NCI-H146 treated with DMSO at 0.1 percent for 48 hours (cell line): ENCODE results near the gene RPS6KA4.

Source experiments
- DNase-seq: peaks from one replicate; lab custom pipeline; 2025; ENCODE audit not compliant: unreplicated experiment; lab: John Stamatoyannopoulos, UW

Gene RPS6KA4

DNA sequence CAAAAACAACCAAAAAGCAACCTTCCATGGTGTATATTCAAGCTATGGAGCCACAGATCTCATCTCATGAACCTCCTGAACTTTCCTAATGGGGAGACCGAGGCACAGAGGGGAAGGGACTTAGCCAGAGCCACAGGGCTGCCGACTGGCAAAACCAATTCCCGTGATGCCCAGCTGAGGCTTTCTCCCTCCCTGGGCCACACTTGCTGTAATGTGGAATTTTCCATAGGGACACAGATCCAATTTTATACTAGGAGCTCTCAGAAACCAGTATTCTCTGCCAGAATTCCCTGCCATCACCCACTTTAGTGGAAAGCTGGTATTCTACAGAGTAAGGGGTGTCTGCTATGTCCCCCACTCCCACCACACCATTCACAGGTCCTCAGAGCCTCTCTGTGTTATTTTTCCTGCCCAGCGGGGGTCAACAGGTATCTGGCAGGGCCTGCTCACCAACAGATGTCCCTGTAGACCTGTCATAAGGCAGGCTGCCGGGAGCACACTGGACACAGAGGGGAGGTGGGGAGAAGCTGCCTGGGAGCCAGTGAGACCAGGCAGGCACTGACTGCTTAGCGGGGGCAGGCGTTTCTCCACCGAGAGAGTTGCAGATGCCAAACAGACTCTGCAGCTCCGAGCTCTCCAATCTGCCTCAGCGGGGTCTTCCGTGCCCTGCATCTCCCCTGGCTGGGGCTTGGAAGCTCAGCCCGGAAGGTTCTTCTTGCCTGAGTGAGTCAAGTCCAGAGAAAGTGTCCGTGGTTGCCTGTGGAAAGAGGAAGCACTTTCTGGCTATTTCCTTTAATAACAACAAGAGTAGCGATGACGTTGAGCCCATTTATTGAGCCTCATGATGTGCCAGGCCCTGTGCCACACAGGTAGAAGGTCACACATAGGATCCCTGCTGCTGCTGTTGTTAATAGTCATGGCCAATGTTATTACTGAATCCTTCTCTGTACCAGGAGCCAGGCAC is 26.3 kb downstream of the RPS6KA4 start:
- DNase-seq = no peak

DNA sequence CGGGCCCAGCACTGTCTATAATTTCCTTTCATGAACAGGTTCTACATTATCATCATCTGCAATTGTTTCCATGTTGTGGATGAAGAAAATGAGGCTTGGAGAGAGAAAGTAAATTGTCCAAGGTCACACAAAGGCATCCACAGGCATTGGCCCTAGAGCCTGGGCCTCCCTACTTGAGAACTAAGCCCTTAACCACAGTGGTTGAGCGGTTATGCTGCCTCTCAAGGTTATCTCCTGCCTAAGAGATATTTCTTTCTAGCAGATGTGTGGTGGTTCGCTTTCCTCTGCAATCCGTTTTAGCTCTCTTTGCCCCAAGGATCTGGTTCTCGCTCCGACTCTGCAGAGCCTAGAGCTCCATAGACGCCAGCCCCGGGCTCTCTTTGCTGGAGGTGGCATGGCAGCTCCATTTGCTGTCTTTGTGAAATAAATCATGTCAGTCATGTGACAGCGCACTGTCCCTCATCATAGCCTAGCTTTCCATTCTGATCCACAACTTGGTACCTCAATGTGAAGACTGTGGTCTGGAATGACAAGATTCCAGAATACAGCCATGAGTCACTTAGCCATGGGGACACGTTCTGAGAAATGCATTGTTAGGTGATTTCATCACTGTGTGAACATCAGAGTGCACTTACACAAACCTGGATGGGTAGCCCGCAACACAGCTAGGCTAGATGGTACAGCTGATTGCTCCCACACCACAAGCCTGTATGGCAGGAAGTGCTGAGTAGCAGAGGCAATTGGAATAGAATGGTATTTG is 27.2 kb downstream of the RPS6KA4 start:
- no peak for DNase-seq

DNA sequence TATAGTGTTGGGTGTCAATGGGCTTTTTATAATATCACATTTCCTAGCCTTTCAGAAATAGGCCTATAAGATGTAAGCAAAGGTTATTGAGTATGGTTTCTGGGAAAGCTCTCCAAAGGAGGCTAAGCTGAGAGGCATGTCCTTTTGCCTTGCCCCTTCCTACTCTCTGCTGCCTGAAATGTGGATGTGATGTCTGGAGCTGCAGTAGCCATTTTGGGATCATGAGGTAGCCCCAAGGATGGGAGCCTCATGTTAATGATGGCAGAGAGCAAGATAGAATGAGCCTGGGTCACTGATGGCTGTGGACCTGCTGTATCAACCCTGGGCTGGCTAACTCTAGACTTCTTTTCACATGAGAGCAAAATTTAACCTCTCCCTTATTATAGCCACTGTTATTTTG is 29.0 kb downstream of the RPS6KA4 start:
- DNase-seq = no peak

DNA sequence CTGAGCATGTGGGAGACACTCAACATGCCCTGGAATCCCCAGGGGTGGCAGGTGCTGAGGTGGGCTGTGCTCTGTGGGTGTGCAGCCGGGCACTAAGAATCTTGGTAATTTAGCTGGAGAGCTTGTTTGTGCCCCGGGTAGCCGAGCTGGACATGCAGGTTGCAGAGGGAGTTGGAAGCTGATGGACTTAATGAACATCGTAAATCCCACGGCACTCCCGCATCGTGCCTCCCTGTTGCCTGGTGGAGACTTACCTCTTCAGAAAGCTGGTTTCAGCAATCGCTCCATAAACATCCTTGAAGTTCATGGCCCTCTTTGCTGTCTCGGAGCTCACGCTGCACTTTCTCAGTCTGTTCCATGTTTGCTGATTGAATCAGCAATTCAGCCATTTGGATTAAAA is 29.9 kb downstream of the RPS6KA4 start:
- DNase-seq = no peak

DNA sequence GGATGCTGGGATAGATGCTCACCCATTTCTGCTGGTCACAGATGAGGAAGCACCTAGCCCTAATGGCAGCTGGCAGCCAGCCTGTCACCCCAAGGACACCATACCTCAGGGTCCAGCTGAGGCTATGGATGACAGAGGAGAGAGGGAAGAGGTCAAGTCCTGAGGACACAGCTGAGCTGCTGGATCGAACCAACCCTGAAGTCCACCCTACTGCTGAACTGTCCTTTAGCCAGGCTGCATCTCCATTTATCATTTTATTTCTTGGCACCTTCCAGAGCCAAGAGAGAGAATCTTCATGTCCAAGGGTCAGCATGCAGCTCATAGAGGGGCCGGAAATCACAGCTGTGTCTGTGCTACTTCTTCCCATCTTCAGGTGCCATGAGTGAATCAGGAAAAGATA is 30.9 kb downstream of the RPS6KA4 start:
- no peak for DNase-seq

DNA sequence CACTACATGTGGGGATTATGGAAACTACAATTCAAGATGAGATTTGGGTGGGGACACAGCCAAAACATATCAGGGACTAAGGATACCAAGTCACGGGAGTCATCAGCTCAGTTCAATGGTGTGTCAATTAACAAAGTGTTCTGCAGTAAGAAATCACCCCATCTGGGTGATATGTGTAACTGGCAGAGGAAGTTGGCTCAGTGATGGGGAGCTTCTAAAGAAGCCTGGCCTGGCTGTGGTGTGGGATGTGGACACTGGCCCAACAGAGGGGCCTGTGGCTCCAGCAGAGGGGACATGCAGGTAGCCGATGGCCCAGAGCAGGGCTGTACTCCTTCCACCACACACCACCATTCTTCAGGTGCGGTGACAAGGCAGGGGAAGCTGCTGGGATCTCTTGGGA is 31.6 kb downstream of the RPS6KA4 start:
- DNase-seq = no peak

DNA sequence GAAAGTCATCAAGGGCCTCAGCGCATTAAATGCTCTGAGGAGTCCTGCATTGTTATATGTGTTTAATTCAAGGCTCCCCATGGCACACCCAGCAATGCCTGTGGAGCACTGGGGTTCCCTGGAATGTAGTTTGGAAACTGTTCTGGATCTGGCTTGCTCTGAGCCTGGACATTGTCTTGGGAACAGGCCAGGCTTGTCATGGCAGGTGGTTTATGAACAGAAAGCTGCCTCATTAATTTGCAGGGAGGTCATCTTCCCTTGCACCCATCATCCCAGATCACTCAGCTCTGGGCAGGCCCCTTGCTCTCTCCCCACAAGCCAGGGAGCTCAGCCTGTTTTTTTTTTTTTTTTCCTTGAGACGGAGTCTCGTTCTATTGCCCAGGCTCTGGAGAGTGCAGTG is 32.9 kb downstream of the RPS6KA4 start:
- no peak for DNase-seq

DNA sequence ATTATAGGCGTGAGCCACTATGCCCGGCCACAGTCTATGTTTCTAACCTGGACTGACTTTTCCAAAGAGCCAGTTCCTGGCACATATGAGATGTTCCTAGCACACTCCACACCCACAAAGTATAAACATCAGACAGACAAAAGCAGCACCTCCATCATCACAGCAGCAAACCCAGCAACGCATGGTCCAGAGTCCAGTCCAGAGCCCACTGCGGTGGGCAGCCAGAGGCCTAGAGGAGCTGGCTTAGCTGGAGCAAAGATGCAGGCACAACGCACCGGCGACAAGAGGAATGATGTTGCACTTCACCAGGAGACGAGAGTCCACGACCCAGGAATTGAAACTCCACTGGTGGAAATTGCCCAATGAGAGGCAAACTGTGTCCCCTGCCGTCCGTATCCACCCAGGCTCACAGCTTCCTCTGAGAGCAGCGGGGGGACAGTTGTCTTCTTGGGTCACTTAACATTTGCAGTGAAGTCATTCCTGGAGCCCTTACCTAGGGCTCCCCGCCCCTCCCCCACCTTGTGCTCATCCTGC is 36.6 kb downstream of the RPS6KA4 start:
- no peak for DNase-seq

DNA sequence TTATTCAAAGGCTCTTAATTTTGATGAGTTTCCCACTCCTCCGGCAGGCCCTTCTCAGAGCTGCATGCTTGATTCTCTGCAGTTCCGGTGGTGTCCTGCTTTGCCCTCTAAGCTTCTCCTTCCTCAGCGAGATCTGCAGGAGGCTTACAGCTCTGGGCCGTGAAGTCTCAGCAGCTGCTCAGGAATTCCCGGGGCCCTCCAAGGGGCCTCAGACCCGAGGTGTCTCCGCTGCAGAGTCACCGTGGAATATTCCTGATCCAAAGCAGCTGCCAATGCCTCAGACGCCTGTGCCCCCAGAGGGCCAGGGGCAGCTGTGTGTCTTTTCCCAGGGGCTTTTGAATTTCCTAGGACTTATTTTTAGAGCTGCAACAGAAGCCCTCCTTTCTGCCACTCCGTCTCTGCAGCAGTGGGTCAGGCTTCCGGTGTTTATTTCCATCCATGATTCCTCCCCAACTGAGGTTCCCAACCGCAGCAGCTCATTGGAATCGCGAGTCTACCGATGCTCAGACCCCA is 37.2 kb downstream of the RPS6KA4 start:
- no peak for DNase-seq

DNA sequence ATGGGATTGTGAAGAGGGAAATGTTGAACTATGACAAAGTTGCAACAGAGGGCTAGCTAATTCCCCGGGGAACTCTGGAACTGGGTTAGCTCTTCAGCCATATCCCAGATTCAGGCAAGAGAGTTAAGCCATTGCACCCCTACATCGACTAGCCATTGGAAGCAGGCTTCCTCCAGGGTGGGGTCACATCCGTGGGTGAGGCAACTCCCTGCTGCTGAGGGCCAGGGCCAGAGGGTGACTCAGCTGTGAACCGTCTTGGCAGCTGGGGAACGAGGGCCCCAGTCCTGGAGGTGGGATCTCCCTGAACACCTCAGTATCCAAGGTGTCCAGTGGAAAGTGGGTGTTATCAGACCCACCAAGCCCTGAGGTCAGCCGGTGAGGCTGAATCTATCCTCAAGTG is 41.1 kb downstream of the RPS6KA4 start:
- DNase-seq = no peak

DNA sequence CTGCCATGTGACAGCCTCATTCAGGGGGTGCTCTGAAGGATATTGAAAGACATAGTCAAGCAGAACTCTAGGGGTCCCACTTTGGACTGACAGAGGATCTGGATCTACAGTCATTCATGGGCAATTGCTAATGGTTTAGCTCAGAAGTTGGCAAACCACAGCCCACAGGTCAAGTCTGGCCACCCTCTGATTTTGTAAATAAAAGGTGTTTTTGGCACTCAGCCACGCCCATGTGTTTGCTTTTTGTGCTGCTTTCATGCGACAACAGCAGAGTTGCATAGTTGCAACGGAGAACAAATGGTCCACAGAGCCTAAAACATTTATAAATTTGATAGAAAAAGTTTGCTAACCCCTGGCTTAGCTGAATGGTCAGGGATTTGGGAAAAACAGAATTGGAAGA is 41.7 kb downstream of the RPS6KA4 start:
- no peak for DNase-seq

DNA sequence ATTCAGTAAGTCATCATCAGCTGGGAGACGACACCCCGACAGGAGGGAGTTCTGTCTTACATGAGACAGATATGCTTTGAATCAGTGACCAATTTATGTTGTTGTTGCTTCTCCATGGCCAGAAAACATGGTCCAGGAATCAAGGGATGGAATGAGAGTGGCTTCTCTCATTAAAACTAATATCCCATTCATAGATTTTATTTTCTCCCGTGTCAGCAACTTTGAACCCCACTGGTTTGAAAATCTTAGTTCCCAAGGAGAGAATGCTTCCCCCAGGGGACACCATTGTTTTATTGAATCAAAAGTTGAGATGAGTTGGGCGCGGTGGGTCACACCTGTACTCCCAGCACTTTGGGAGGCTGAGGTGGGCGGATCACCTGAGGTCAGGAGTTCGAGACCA is 42.8 kb downstream of the RPS6KA4 start:
- DNase-seq = no peak

DNA sequence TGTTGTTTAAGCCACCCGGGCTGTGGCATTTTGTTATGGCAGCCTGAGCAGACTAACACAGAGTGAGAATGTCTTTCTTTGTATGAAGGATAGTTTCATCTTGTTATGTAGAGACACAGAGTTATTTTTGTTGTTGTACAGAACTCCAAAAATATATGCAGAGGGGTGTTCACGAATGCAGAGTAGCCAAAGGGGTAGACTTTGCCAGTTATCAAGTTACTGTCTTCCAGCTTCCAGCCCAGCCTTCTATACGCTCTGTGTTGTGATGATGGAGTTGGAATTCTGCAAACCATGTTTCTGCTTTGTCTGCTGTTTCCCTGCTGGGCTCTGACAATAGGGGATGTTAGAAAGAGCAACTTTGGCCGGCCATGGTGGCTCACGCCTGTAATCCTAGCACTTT is 44.1 kb downstream of the RPS6KA4 start:
- DNase-seq = no peak

DNA sequence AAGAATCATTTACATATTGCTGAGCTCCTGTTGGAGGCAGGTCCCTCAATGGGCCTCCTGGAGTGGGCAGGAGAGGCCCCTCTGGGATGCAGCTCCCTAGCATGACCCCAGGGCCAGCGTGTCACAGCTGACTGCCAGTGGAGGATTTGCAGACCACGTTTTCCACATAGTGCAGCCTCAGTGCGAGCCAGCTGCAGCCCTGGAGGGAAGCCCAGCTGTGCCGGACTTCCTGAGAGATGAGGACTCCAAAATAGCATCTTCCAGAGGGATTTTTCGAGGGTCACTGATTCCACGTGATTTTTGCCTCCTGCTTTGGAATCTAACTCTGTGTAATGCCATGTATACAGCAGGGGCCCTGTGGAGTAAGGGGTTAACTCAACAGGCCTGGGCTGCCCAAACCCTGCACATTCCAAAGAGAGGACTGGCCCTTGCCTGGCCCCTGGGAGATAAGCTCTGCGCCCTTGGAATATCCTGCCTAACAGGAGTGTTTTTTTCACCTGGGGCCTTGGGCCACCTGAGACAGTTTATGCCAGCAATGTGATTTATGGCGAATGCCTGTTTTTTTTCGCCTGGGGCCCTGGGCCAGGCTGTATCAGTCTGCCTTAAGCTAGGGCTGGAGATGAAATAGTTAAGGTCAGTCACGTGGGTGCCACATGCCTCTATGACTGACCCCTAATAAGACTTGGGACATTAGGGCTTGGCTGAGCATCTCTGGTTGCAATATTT is 47.4 kb downstream of the RPS6KA4 start:
- DNase-seq = no peak

DNA sequence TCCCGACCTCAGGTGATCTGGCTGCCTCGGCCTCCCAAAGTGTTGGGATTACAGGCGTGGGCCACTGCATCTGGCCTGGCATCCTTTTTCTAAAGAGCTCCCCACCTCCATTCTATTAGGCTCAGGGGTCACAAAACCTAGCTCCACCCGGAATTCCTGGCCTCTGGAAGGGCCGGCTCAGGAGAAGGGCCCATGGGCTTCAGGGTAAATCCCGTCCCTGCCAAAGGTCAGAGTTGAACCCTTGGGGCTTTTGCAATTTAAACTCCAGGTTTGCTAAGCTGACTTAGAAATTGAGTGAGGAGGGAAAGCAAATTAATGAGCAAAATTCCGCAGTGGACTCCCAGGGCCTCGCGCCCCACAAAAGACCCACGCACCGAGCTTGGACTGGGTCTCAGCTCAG is 48.3 kb downstream of the RPS6KA4 start:
- DNase-seq = no peak

DNA sequence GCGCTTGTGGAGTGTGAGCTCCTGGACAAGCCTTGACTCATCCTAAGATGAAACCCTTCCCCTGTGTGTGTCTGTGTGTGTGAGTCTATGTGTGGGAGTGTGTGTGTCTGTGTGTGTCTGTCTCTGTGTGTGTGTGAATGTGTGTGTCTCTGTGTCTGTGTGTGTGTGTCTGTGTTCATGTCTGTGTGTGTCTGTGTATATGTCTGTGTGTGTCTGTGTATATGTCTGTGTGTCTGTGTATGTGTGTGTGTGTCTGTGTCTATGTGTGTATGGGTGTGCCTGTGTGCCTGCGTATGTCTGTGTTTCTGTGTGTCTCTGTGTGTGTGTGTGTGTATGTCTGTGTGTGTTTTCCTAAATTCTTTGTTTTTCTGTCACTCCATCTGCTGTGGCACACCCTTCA is 48.7 kb downstream of the RPS6KA4 start:
- DNase-seq = no peak

DNA sequence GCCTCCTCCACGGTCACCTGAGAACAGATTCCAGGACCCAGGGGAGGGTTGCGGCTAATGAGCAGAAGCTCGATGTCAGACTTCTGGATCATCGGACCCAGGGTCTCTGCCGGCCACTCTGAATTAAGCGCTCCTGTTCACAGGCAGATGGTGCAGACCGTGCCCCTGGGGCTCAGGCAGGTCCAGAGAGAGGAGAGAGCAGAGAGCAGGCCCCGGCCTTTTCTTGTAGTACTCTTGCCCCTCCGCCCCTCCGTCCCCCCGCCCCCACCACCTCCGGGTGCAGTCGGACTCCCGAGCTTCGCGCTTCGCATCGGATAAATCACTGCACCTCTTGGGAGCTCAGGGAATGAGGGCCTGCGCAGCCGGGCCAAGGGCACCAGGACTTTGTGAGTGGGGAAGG is 50.3 kb downstream of the RPS6KA4 start:
- DNase-seq = no peak

DNA sequence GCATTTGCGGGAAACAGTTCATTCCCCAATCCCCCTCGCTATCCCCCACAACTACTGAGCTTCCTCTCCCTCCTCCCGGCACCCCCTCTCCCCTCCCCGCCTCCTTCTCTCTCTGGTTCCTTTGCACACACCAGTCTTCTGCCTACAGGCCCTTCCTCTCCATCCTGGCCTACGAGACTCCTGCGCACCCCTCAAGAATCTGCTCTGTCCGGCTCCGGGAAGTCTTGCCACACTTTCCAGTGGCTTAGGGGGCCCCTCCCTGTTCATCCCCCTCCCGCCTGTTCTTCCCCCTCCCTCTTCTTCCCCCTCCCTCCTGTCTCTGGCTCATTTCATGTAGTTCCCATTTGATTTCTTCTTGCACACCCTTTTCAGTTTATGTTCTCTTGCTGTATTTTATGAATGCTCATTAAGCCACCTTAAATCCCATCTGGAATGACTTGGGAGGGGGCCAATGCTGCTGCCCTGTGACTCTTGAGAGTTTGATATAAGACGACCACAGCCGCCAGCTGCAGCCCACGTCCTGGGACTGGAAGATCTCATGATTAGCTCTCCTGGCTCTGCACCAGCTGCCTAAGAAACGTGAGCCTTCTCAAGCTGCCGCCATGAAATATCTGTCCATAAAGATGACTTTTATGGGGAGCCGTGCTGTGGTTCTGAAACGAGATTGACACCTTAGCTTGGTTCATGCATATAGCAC is 50.9 kb downstream of the RPS6KA4 start:
- DNase-seq = no peak

DNA sequence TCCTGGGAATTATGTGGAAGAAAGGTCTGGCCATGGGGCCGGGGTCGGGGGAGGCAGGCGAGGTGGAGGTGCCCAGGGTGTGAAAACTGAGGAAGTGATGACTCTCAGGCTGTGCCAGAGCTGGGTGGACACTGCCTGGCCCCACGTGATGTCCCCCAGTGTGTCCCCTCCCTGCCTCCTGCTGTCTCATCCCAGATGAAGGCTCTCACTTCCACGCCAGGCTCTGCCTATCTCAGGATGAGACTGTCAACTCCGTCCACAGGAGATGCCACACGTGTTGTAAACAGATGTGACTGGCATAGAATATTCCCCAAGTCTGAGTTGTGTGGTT is 51.4 kb downstream of the RPS6KA4 start:
- DNase-seq = no peak

DNA sequence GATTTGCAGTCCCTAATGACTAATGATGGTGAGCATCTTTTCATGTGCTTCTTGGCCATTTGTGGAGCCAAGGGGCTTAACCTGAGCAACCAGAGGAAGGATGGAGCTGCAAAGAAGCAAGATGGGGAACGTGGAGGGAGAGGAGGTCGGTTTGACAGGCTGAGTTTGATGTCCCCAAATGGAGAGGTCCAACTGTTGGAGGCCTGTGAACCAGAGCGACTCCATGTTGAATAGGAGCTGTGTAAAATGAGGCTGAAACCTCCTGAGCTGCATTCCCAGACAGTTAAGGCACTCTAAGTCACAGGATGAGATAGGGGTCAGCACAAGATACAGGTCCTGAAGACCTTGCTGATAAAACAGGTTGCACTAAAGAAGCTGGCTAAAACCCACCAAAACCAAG is 54.5 kb downstream of the RPS6KA4 start:
- DNase-seq = no peak

DNA sequence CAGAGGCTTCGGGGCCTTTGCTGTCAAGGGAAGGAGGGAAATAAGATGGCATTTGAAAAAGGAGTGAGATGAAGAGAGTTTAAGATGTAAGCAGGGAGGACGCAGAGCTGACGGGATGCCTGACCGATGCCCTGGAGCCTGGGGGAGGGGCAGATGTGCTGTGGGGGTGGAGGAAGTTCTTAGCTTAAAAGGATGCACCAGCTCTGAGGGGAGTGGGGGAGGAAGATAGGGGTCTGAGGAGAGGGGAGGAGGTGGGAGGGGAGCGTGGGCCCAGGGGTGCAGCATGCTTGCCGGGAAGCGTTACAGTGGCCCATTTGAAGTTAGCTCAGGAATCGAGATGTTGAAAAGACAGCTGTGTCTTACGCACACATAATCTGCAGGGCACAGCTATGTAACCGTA is 56.3 kb downstream of the RPS6KA4 start:
- no peak for DNase-seq
